ENCODE data around the gene UBE2J2.

GRCh38 chr1:1290238-1290731, 16.6 kb upstream of the UBE2J2 start:
- TF ChIP-seq JUN (IDR thresholded peaks at IDR 0.05; ENCODE audit: low read depth, low read length) (no peak), RAD21 (IDR thresholded peaks at IDR 0.05 in 1 of 2, conservative IDR thresholded peaks at IDR 0.05 in 1 of 2; ENCODE audit: low read depth in 2 of 2, low read length in 2 of 2) (peak; percentile 52 to 62), RFX5 (IDR thresholded peaks at IDR 0.05; ENCODE audit: borderline replicate concordance, low read depth, low read length) (no peak), CTCF (IDR thresholded peaks at IDR 0.05; ENCODE audit: control extremely low read depth in 1 of 3, insufficient read depth in 1 of 3, low read depth in 1 of 3, low read length in 3 of 3) (peak in 2 of 3 experiments; percentile 68 to 82; a peak in 3 of 4 replicates), EZH2 (IDR thresholded peaks at IDR 0.05; ENCODE audit: low read depth, low read length, severe bottlenecking) (no peak), NRF1 (IDR thresholded peaks at IDR 0.05; ENCODE audit: low read depth, low read length) (no peak), BACH1 (IDR thresholded peaks at IDR 0.05; ENCODE audit: low read length) (peak; percentile 81), JUND (IDR thresholded peaks at IDR 0.05; ENCODE audit: low read length) (no peak), POLR2AphosphoS5 (IDR thresholded peaks at IDR 0.05; ENCODE audit: low read depth, low read length) (no peak)

Data from H1 (cell line).